Measurements from ENCODE around the gene ZNF93. TPM values are rescaled to one million over a fixed set of nuclear protein-coding genes. Genes with fewer than 3 reads are reported as not detected.

The ZNF93 gene
- total RNA-seq = 2.1 and 7.5 TPM in 2 replicates

GRCh38 chr19:19900729-19901444 is at the start of gene ZNF93:
ZNF93 (plus strand) TSS chr19:19900946; CDS start chr19:19901089, 143 bp downstream.

GRCh38 chr19:19865750-19866610 is 34.8 kb upstream of the ZNF93 start, which contains the start of gene ZNF253:
ZNF253 (plus strand) TSS chr19:19865882; CDS start chr19:19865997, 115 bp downstream.

Other genes with a start within 250 kb of the ZNF93 start
- gene ATP13A1, start 237.3 kb upstream of the ZNF93 start, total RNA-seq = 112 and 135 TPM in 2 replicates
- 10.0 and 10.8 TPM in 2 replicates for gene ZNF101, start 232.1 kb upstream of the ZNF93 start, total RNA-seq
- gene ZNF14, start 167.8 kb upstream of the ZNF93 start, total RNA-seq = 4.1 and 4.5 TPM in 2 replicates
- gene ZNF506, start 79.2 kb upstream of the ZNF93 start, total RNA-seq = 9.6 and 11.1 TPM in 2 replicates
- 2.9 and 4.5 TPM in 2 replicates for gene ZNF253, start 35.1 kb upstream of the ZNF93 start, total RNA-seq
- 0.48 and 3.0 TPM in 2 replicates for gene ZNF682, start 138.6 kb downstream of the ZNF93 start, total RNA-seq
- gene ZNF90, start 177.1 kb downstream of the ZNF93 start, total RNA-seq = 1.2 and 3.0 TPM in 2 replicates